AG09319 (cell line): Measurements from ENCODE around the gene SOX13.
"Not testable (repeated sequence)": the region's sequence is repeated elsewhere in the genome, so short reads cannot be mapped to it uniquely, and the experiment has no call there.

Experiments used
- DNase-seq: peaks from one replicate; pipeline ENCODE4 v3.0.0-alpha.2; 2010; ENCODE audit warnings: low read depth; ENCODE audit errors: extremely low read depth
- CTCF ChIP-seq: IDR thresholded peaks from 2 replicates; pipeline ENCODE4 v1.5.1; 2011; ENCODE audit warnings: low read depth, mild to moderate bottlenecking, inconsistent platforms, low read length, moderate library complexity

Gene SOX13

GRCh38 chr1:204087893-204088528 is 15.1 kb downstream of the SOX13 start:
- DNase-seq: no peak
- no peak for TF ChIP-seq CTCF

- no peak for TF ChIP-seq CTCF
- no peak for DNase-seq
These were observed 15.7 kb downstream of the SOX13 start for GRCh38 chr1:204088596-204088995.

GRCh38 chr1:204089044-204089751 is 16.3 kb downstream of the SOX13 start:
- TF ChIP-seq CTCF: no peak
- no peak for DNase-seq

GRCh38 chr1:204090132-204090531 is 17.2 kb downstream of the SOX13 start:
- not testable (repeated sequence) for DNase-seq

GRCh38 chr1:204091066-204091465 is 18.2 kb downstream of the SOX13 start:
- TF ChIP-seq CTCF: no peak
- no peak for DNase-seq

GRCh38 chr1:204091787-204092312 is 18.9 kb downstream of the SOX13 start:
- no peak for TF ChIP-seq CTCF
- no peak for DNase-seq

GRCh38 chr1:204092632-204093420 is 19.9 kb downstream of the SOX13 start:
- no peak for DNase-seq
- TF ChIP-seq CTCF: no peak
